NCI-H1694 treated with DMSO at 0.1 percent for 48 hours (cell line): ENCODE data around the gene CACNA1A.

Source experiments
- DNase-seq: peaks from one replicate; lab custom pipeline; 2025; lab: John Stamatoyannopoulos, UW

The CACNA1A gene

DNA sequence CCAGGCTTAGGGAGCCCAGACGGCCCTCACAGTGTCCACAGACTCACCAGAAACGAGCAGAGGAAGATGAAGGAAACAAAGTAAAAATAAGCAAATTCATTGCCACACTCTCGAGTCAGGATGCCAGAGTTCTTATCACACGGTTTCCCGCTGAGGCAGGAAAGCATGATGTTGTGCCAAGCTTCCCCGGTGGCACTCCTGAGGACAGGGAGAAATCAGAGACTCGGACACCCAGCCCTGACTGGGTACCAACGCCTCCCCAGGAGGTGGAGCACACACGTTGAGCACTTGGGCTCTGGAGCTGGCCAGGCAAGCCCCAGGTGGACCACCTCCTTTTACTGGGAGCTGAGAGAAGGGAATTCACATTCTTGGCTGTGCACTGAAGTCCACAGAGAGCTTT lies 274.6 kb downstream of the CACNA1A start:
- no peak for DNase-seq

DNA sequence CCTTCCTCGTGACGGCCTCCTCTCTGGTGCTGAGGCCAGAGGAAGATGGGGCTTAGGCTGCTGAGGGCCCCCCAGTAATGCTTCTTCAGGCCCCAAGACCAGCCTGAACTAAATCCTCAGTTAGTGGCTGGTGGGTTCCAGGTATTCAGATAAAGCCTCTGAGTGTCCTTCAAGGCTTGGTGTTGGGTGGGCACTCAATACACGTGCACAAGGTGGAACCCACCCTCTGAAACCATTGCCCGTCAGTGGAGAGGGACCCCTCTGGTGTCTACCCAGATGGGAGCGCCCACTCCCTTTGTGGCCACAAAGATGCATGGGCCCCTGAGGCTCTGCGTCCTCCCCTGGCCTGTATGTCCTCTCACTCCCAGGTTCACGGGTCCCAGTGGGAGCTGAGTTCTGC lies 277.0 kb downstream of the CACNA1A start:
- DNase-seq = no peak

DNA sequence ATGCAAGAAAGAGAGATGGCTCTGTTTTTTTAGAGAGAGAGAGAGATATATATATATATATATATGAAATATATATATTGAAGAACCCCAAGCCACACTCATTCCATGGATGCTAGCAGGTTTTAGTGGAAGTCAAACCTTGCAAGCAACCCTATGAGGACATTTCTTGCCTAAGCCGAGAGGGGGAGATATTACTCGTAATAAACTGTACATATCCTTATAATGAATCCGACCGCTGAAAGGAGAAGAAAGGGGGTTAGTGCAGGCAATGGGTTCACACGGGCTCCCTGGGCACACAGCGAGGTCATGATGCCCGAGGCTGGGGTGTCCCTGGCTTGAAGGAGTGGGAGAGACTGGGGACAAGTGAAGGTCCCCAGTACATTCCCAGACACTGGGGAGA lies 277.7 kb downstream of the CACNA1A start:
- DNase-seq = no peak

GRCh38 chr19:13226983-13227382 lies 279.3 kb downstream of the CACNA1A start:
- DNase-seq = no peak

DNA sequence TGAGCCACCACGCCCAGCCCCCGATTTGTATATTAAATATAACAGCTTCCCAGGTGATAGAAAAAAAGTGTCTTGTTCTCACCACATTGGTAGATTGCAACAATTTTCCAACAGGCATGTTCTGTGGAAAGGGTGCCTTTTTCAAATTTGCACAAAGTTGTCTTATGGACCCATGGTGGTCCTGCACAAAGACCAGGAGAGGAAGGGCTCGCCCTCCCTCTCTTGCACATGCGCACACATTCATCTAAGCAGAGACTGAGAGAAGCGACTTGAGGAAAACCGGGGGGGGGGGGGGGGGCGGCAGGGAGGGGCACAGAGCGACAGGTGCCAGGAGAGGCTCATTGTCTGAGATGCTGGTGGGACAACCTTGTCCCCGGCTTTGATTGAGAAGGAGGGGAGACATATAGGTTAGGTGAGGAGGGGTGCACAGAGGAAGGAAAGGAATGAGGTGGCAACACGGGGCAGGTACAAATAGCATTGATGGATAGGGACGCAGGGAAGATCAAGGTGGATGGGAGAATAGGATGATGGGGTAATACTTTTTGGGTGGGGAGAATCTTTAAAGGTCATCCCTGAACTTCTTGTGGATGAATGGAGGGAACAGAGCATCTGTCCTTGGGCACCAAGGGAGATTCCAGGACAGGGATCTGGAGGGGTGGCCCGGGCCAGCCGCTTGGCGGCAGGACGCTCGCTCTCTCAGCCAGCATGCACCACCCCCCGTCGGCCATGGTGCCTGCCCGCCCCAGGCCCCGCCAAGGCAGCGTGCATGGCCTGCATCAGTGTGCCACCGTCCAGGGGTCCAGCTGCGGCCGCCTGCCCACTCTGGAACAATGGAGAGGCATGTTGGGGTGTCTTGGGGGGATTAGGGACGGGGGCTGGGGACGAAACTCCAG lies 280.1 kb downstream of the CACNA1A start:
- DNase-seq = no peak

DNA sequence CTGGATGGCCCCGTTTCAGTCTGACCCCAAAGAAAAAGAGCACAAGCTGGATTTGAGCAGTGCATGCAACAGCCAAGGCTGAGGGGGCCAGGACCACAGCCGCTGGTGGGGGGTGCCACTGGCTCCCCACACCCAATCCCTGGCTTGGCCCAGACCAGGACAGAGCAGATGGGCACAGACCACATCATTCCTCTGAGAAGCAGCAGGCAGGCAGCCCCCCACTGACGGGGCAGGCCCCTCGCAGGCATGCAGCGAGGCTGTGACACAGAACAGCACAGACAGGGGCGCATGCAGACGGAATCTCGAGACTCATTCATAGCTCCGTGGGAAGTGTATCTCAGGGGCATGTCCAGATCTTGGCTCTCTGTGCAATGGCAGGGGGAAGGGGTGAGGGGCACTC lies 281.2 kb downstream of the CACNA1A start:
- DNase-seq = no peak

- DNase-seq = no peak
Measured at GRCh38 chr19:13220847-13221246, 285.4 kb downstream of the CACNA1A start.

GRCh38 chr19:13215572-13216380 lies 290.5 kb downstream of the CACNA1A start:
- no peak for DNase-seq

GRCh38 chr19:13214036-13214730 lies 292.1 kb downstream of the CACNA1A start:
- DNase-seq = no peak

DNA sequence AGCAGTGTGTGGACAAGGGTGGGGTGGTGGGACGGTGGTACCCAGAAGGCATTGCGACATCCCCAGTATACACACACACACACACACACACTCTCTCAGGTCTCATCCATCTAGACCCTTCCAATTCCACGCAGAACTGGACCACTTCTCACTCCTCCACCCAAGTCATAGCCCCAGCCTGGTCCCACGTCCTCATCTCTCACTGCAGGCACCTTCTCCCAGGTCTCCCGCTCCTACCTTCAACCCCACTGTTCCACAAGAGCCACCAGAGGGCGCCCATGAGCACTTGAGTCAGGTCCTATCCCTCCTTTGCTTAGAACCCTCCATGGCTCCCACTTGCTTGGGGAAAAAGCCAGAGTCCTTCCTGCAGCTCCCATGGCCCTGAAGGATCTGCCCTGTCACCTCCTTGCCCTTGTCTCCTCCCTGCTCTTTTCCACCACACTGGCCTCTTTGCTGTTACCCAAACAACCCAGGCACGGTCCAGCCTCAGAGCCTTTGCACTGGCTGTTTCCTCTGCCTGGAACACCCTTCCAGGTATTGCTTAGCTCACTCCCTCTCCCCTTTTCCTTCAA lies 293.4 kb downstream of the CACNA1A start:
- peak; percentile 10 for DNase-seq

DNA sequence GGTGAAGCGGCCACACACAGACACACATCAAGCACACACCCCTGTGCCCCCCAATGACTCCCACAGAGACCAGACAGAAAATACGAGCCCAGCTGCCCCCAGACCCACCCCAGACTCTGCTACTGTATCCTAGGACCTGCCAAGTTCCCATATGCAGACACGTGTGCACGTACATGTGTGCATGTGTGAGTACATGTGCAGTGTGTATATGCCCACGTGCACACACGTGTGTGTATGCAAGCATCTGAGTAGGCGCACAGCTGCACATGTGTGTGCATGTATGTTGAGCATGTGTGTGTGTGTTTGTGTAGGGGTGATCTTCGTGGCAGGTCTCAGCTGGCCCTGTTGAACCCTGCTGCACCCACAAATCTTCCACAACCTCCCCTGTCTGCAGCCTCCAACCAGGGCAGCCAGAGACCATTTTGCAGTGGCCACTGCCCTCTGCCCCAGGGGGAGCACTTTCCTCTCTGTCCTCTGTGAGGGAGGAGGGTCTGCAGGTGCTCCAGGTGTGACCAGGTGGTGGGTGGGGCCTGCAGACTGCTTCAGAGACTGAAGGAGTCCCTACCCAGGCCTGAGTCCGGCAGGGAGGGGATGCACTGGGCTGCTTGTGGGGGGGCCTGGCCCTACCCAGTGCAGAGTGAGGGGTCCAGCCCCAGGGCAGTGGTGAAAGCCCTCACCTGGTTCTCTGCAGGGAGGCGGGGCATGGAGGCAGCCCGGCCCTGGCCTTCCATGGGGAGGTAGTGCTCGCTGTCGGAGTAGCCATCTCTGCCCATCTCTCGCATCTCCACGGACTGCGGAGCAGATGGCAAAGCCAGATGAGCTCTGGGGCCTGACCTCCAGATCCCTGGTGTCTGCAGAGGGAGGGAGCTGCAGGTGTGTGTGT lies 294.6 kb downstream of the CACNA1A start:
- no peak for DNase-seq

DNA sequence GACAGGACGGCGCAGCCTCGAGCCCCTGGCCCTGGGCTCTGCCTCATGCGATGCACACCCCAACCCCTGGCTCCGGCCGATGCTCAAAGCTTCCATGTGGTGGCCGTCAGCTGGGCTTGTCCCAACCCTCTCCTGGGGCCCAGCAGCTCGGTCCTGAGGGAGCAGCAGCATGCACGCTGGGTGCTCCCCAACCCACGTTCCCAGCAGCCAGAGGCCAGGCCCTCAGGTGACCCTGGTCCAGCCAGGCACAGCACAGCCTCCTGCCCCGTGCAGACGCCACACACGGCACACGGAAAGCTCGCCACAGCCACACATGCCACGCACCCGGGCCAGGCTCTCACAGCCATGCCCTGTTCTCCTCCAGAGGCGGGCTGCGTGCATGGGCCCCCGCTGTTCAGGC lies 295.3 kb downstream of the CACNA1A start:
- no peak for DNase-seq

DNA sequence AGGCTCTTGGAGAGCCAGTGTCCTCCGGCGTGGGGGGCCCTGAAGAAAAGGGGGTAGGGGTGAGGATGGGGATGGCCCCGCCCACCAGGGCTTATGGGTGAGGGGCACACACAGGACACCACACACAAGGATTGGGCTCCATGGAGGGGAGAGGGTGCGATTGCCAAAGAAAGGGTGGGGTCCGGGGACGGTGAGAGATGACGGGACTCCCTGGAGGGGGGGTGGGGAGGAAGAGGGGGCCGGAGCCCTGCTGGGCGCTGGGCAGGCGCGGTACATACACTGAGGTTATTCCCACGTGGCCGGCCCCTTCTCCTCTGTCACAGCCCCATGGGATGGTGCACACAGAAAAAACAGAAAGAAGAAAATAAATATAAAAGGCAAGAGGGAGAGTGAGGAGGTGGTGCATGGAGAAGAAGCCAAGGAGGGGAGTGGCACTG lies 295.9 kb downstream of the CACNA1A start:
- no peak for DNase-seq

GRCh38 chr19:13209484-13210338 lies 296.6 kb downstream of the CACNA1A start:
- no peak for DNase-seq

DNA sequence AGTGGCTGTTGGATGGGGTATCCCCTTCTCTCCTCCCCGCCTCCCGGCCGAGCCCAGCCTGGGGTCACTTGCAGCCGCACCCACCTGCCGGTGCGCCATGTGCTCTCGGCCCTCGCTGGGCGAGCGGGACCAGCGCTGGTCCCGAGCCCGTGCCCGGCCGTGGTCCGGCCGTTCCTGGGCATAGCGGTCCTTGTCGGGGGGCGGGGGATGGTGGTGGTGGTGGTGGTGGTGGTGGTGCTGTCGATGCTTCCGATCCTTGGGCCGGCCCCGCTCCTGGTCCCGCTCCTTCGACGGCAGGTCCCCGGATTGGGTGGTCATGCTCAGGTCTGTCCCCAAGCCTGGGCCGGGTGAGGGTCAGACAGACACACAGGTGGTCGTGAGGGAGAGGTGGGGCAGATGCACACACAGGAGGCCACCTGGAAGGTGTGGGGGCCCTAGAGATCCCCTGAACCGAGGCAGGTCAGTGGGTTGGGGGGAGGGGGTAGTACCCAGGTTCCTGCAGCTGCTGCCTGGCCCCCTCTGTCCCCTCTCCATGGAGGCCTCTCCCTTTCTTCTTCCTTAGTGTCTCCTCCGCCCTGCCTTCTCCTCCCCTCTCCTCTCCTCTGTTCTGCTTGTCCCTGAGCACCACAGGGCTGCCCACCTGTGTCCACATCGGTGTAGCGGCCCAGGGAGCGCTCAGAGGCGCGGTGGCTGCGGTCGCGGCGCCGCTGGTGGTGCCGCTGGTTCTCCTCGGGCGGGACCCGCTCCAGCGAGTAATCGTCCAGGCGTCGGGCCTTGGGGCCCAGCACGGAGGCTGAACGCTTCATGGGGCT lies 297.4 kb downstream of the CACNA1A start:
- DNase-seq = no peak

DNA sequence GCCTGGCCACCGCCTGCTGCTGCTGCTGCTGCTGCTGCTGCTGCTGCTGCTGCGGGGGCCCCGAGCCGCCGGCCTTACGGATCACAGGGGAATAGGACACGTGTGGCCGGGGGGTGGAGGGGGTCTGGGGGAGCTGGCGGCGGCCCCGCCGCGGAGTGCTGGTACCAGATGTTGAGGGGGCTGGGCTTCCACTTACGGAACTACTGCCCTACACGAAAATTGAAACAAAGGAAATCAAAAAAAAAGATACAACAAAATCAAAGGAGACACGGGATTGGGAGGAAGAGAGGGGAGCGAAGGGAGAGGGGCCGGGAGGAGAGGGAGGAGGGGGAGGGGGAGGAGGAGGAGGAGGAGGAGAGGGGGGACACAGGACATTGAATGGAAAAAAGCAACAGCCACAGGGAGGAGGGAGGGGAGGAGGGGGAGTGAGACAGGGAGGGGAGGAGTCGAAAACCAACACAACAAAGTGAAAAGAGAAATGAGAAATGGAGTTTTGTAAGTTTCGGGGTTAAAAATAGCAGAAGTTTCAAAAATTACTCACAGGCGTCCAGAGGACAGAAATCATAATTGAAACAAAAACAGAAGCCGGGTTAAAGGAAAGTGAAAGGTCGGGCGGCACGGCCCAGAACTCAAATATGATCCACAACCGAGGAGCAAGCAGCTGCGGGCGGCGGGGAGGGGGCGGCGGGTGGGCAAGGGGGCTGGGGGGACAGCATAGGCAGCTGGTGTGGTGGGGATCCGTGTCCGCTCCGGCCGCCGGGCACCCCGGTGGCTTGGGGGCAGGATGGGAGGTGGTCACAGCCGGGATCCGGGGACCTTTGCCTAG lies 298.2 kb downstream of the CACNA1A start:
- no peak for DNase-seq

DNA sequence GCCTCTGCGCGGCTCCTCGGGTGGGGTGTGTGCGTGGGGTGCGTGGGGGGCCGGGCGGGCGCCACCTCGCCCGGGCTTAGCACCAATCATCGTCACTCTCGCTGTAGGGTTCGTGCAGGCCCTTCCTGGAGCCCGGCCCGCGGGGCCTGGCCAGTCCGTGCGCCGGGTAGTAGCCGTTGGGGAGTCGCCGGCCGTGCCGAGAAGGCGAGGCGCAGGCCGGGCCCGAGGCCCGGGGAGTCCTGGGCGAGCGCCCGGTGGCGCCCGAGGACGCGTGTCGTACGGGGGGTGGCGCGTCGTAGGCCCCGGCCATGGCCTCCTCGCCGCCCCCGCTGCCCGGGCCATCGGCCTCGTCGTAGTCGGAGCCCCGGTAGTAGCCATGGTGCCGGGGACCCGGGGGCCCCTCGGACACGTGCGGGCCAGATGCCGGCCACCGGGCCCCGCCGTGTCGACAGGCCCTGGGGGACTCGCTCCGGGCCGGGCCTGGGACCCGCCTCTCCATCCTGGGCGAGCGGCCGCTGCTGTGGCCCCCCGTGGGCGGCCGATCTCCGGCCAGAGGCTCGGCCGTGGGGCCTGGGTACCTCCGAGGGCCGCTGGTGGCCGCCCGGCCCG lies 298.9 kb downstream of the CACNA1A start:
- DNase-seq = no peak

DNA sequence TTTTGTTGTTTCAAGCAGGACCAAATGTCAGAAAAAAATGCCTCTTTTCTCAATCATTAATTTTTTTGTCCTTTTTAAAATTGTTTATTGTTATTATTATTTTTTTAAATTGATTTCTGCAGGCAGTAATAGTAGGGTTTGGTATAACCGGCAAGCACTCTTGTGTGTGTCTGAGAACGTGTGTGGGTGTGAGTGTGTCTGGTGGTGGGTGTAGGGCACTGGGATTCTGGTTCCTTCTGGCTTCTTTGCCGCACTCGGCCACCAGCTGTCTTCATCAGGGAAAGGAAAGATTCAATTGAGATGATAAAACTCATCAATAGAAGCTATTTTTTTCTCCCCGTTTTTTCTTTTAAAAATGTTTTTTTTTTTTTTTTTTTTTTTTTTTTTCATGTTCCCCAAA lies 299.7 kb downstream of the CACNA1A start:
- DNase-seq = no peak
